Esophagus muscularis mucosa (tissue), 4 donors: Measurements from ENCODE around the gene CARD6. TPM values are rescaled to one million over a fixed set of nuclear protein-coding genes. Genes with fewer than 3 reads are reported as not detected.
"Not testable (repeated sequence)": the region's sequence is repeated elsewhere in the genome, so short reads cannot be mapped to it uniquely, and the experiment has no call there.

Experiments used
- DNase-seq: peaks from one replicate; pipeline ENCODE4 v3.0.0-alpha.2; 2017; ENCODE audit errors: extremely low spot score
- H3K27ac ChIP-seq, 4 donors: fragments of 200-600 bp; sonication (generic); replicated peaks in 1 of 4; 1 replicate in 3 of 4; 2 replicates in 1 of 4; pipeline ENCODE4 v1.5.1; 2016 to 2019; ENCODE audit warnings: mild to moderate bottlenecking in 1 of 4
- H3K27me3 ChIP-seq, 4 donors: fragments of 200-600 bp; sonication (generic); one replicate each; pipeline versions ENCODE4 v1.5.1 to v1.6.0; 2016 to 2019
- H3K36me3 ChIP-seq, 4 donors: fragments of 200-600 bp; sonication (generic); one replicate each; pipeline ENCODE4 v1.5.1; 2016 to 2019
- H3K4me1 ChIP-seq, 4 donors: fragments of 200-600 bp; sonication (generic); one replicate each; pipeline ENCODE4 v1.5.1; 2016 to 2019
- H3K4me3 ChIP-seq, 4 donors: fragments of 200-600 bp; sonication (generic); 1 replicate in 2 of 4; 2 replicates in 2 of 4; pipeline ENCODE4 v1.5.1; 2016 to 2019; ENCODE audit warnings: mild to moderate bottlenecking in 4 of 4, moderate library complexity in 1 of 4
- H3K9me3 ChIP-seq, 4 donors: fragments of 200-600 bp; sonication (generic); 1 replicate in 3 of 4; 2 replicates in 1 of 4; pipeline ENCODE4 v1.5.1; 2016 to 2019
- EP300 ChIP-seq: sonication (generic); formaldehyde crosslinking; IDR thresholded peaks from one replicate; pipeline ENCODE4 v1.6.1; 2017; ENCODE audit warnings: antibody characterized with exemption
- POLR2A ChIP-seq: fragments of 450-650 bp; IDR thresholded peaks from one replicate; pipeline ENCODE4 v1.6.1; 2017; ENCODE audit warnings: antibody characterized with exemption, moderate library complexity, mild to moderate bottlenecking, low read depth
- POLR2AphosphoS5 ChIP-seq, 2 donors: sonication (generic); formaldehyde crosslinking; IDR thresholded peaks; one replicate each; pipeline ENCODE4 v1.6.1; 2017; ENCODE audit warnings: antibody characterized with exemption in 2 of 2
- WGBS: methylation state at CpG from one replicate; pipeline ENCODE4 v1.1.5; 2018; 5-methylcytosine and 5-hydroxymethylcytosine counted together
- intact Hi-C: fragments of 100-400 bp; cut with DNase I; formaldehyde crosslinking; loops from one replicate; pipeline ENCODE4 v1.15.1; 2023
- total RNA-seq, 4 donors: library from RNA; depleted of rRNA; stranded (reverse); fragments of >200 nt; gene quantifications; one replicate each; pipeline versions ENCODE4 v1.1.0 to v1.2.1, GENCODE V29; 2016
- TF ChIP-seq, protein P1 (sequence below), 3 experiments: fragments of 200-600 bp in 2 of 3; fragments of 450-650 bp in 1 of 3; sonication (generic) in 2 of 3; IDR thresholded peaks; one replicate each; pipeline ENCODE4 v1.5.1; 2017 to 2019; ENCODE audit warnings: antibody characterized with exemption in 3 of 3, mild to moderate bottlenecking in 2 of 3, moderate library complexity in 1 of 3

The CARD6 gene, protein sequence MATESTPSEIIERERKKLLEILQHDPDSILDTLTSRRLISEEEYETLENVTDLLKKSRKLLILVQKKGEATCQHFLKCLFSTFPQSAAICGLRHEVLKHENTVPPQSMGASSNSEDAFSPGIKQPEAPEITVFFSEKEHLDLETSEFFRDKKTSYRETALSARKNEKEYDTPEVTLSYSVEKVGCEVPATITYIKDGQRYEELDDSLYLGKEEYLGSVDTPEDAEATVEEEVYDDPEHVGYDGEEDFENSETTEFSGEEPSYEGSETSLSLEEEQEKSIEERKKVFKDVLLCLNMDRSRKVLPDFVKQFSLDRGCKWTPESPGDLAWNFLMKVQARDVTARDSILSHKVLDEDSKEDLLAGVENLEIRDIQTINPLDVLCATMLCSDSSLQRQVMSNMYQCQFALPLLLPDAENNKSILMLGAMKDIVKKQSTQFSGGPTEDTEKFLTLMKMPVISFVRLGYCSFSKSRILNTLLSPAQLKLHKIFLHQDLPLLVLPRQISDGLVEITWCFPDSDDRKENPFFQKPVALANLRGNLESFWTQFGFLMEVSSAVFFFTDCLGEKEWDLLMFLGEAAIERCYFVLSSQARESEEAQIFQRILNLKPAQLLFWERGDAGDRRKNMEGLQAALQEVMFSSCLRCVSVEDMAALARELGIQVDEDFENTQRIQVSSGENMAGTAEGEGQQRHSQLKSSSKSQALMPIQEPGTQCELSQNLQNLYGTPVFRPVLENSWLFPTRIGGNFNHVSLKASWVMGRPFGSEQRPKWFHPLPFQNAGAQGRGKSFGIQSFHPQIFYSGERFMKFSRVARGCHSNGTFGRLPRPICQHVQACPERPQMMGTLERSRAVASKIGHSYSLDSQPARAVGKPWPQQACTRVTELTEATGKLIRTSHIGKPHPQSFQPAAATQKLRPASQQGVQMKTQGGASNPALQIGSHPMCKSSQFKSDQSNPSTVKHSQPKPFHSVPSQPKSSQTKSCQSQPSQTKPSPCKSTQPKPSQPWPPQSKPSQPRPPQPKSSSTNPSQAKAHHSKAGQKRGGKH
- total RNA-seq = 10 to 100 TPM in 1 of 4 donors, 1 to 10 TPM in 3; 5.4 to 10.1 (median 9.0) TPM

DNA sequence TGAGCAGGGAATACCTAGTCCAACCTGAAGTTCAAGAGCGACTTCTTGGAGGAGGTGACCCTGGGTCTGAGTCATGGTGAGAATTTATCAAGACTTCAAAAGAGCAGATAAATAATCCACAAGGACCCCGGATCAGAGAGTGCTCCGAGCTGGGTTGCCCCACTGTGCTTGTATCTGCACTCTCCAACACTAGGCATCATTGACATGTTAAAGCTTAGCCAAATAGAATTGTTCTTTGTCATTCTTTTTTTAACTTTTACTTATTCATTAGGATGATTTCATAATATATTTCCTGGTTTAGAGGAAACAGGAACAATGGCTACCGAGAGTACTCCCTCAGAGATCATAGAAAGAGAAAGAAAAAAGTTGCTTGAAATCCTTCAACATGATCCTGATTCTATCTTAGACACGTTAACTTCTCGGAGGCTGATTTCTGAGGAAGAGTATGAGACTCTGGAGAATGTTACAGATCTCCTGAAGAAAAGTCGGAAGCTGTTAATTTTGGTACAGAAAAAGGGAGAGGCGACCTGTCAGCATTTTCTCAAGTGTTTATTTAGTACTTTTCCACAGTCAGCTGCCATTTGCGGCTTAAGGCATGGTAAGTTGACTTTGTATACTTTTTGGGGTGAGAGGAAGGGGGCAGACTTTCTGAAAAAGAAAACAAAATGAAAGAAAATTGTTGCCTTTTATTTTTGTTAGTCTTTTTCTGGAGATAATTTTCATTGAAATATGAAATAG, at the start of gene CARD6:
TSS of gene CARD6 (plus strand) at position 300 of the 738 bp plus-strand sequence. CDS start at position 316, 16 bp downstream.
- DNase-seq = no peak
- peak within 1 kb of the TSS; percentile 36 to 51 (median 43) for H3K4me3 ChIP-seq
- H3K27ac ChIP-seq = peak within 1 kb of the TSS; percentile 36 to 67 (median 58)
- TF ChIP-seq, protein P1, sequence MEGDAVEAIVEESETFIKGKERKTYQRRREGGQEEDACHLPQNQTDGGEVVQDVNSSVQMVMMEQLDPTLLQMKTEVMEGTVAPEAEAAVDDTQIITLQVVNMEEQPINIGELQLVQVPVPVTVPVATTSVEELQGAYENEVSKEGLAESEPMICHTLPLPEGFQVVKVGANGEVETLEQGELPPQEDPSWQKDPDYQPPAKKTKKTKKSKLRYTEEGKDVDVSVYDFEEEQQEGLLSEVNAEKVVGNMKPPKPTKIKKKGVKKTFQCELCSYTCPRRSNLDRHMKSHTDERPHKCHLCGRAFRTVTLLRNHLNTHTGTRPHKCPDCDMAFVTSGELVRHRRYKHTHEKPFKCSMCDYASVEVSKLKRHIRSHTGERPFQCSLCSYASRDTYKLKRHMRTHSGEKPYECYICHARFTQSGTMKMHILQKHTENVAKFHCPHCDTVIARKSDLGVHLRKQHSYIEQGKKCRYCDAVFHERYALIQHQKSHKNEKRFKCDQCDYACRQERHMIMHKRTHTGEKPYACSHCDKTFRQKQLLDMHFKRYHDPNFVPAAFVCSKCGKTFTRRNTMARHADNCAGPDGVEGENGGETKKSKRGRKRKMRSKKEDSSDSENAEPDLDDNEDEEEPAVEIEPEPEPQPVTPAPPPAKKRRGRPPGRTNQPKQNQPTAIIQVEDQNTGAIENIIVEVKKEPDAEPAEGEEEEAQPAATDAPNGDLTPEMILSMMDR (IDR thresholded peaks at IDR 0.05) = no peak
- TF ChIP-seq POLR2AphosphoS5 (IDR thresholded peaks at IDR 0.05) = peak in 1 of 2 donors; percentile 19
- H3K27me3 ChIP-seq = peaks cover 0 to 15% (median 0%) of the 10 kb centered on the region in 4 donors
- peaks cover 0 to 5% (median under 1%) of the 10 kb centered on the region in 4 donors for H3K4me1 ChIP-seq
- intact Hi-C loops = no loop called here
- H3K9me3 ChIP-seq = no peaks in the 10 kb centered on the region
- WGBS = 34% methylated on average over 9 of the region's 9 CpGs
- no peaks in the 10 kb centered on the region for H3K36me3 ChIP-seq

DNA sequence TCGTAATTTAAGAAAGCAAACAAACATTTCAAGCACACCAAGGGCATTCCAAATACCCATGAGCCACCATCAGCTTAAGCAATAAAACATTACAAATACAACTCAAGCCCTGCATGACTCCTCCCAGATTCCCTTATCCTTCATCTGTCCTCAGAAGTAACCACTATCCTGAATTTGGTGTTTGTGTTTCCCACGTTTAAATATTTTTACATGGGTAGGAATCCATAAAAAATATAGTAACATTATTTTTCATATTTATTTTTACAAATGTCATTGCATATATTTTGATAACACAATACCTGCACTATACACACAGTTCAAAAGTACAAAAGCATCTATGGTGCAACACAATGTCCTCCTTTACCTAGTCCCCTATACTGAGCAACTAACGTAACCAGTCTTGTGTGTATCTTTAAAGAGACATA, 49.4 kb upstream of the CARD6 start:
- intact Hi-C loops = no loop called here
- peaks cover 0 to 7% (median 3%) of the 10 kb centered on the region in 4 donors for H3K36me3 ChIP-seq
- H3K9me3 ChIP-seq = peaks cover 0 to 4% (median 0%) of the 10 kb centered on the region in 4 donors
- no peak overlapping the region for H3K27ac ChIP-seq
- H3K4me1 ChIP-seq = peaks cover 21 to 55% (median 38%) of the 10 kb centered on the region in 4 donors
- WGBS = 54% methylated on average over 3 of the region's 3 CpGs
- TF ChIP-seq EP300 (no peak), POLR2A (no peak)
- H3K4me3 ChIP-seq = no peak overlapping the region
- DNase-seq = no peak
- H3K27me3 ChIP-seq = no peaks in the 10 kb centered on the region

DNA sequence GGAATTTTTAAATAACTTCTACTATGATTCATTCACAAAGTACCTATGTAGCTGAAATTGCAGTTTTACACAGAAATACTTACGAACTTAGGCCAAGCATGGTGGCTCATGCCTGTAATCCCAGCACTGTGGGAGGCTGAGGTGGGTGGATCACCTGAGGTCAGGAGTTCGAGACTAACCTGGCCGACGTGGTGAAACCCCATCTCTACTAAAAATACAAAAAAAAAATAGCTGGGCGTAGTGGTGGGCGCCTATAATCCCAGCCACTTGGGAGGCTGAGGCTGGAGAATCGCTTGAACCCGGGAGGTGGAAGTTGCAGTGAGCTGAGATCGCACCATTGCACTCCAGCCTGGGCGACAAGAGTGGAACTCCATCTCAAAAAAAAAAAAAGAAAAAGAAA, 48.5 kb upstream of the CARD6 start:
- H3K9me3 ChIP-seq, H3K27me3 ChIP-seq, H3K27ac ChIP-seq, DNase-seq, H3K4me3 ChIP-seq, intact Hi-C loops, H3K36me3 ChIP-seq: not testable (repeated sequence)
- 90% methylated on average over 10 of the region's 10 CpGs for WGBS
- H3K4me1 ChIP-seq = peaks cover 21 to 60% (median 43%) of the 10 kb centered on the region in 4 donors

DNA sequence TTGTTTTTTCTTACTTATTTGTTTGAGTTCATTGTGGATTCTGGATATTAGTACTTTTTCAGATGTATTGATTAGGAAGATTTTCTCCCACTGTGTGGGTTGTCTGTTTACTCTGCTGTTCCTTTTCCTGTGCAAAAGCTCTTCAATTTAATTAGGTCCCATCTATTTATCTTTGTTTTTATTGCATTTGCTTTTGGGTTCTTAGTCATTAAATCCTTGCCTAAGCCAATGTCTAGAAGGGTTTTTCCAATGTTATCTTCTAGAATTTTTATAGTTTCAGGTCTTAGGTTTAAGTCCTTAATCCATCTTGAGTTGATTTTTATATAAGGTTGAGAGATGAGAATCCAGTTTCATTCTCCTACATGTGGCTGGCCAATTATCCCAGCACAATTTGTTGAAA, 46.8 kb upstream of the CARD6 start:
- DNase-seq, intact Hi-C loops, H3K4me3 ChIP-seq, H3K9me3 ChIP-seq, H3K27ac ChIP-seq, H3K36me3 ChIP-seq, H3K27me3 ChIP-seq: not testable (repeated sequence)
- peaks cover 21 to 65% (median 49%) of the 10 kb centered on the region in 4 donors for H3K4me1 ChIP-seq

DNA sequence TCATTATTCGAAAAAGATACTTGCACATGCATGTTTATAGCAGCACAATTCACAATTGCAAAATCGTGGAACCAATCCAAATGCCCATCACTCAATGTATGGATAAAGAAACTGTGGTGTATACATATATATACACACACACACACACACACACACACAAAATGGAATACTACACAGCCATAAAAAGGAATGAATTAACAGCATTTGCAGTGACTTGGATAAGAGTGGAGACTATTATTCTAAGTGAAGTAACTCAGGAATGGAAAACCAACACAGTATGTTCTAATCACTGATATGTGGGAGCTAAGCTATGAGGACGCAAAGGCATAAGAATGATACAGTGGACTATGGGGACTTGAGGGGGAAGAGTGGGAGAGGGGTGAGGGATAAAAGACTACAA, 46.3 kb upstream of the CARD6 start:
- H3K4me1 ChIP-seq = peaks cover 21 to 65% (median 54%) of the 10 kb centered on the region in 4 donors
- intact Hi-C loops, H3K9me3 ChIP-seq, DNase-seq, H3K27me3 ChIP-seq, H3K27ac ChIP-seq, H3K36me3 ChIP-seq, H3K4me3 ChIP-seq: not testable (repeated sequence)
- 88% methylated on average over 3 of the region's 3 CpGs for WGBS

DNA sequence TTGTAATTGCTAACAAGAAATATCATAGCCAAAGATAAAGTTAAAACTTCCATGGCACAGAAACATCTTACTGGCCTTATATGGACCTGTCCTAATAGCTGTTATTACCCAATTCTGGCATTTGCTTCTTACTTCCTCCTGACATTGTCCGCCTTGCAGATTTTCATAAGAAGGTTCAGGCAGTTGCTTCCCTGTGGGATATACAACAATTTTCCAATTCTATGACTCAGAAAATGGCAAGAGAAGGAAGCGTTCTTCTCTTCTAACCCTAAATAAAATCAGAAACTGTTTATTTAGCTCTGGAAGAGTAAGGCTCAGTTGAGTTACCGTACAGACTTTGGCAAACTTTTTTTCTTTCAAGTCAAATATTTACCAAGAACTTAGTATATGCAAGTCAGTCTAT, 44.7 kb upstream of the CARD6 start:
- intact Hi-C loops = no loop called here
- no peak for DNase-seq
- no peaks in the 10 kb centered on the region for H3K9me3 ChIP-seq
- peak overlapping the region; percentile 96 to 99 (median 98) for H3K4me3 ChIP-seq
- no peak for TF ChIP-seq POLR2A
- TF ChIP-seq, protein P1 (IDR thresholded peaks at IDR 0.05) = no peak
- no peak for TF ChIP-seq EP300
- peak in 1 of 2 donors; percentile 45 for TF ChIP-seq POLR2AphosphoS5 (IDR thresholded peaks at IDR 0.05)
- whole genome bisulfite sequencing = 36% methylated on average over 3 of the region's 3 CpGs
- no peaks in the 10 kb centered on the region for H3K27me3 ChIP-seq
- no peaks in the 10 kb centered on the region for H3K36me3 ChIP-seq
- H3K27ac ChIP-seq = peak overlapping the region; percentile 94 to 99 (median 97)
- peaks cover 14 to 55% (median 46%) of the 10 kb centered on the region in 4 donors for H3K4me1 ChIP-seq
